Measurements from ENCODE around the gene CYS1.
"Not testable (repeated sequence)": the region's sequence is repeated elsewhere in the genome, so short reads cannot be mapped to it uniquely, and the experiment has no call there.

Gene CYS1

DNA sequence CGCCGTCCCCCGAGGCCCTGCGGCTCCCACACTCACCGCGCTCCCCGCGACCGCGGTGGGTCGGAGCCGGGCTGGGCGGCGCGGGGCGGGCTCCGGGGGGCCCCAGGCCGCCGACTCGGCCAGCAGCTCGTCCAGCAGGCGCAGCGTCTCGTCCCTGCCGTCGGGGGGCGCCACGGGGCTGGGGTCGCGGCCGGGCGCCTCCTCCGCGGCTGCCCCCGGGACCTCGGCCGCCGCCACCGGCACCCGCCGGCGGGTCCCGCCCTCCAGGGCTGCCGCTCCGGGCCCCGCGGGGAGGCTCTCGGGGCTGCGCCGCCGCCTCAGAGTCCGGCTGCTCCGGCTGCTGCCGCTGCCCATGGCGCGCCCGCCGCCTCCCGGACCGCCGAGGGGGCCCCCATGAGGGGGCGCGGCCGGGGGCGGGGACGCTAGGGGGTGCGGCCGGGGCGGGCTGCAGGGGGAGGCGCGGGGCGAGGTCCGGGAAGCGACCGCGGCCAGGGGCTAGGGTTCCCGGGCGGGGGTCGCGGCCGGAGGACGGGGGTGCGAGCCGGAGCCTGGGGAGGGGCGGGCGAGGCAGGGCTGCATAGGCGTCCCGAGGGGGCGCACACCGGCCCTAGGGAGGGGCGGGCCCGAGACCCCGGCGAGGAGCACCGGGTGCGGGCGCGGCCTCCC, at the start of gene CYS1:
Gene CYS1 (minus strand): TSS at position 542 of the 666 bp plus-strand sequence. CDS start 188 bp downstream, at position 354.
- DNase-seq, result no peak

DNA sequence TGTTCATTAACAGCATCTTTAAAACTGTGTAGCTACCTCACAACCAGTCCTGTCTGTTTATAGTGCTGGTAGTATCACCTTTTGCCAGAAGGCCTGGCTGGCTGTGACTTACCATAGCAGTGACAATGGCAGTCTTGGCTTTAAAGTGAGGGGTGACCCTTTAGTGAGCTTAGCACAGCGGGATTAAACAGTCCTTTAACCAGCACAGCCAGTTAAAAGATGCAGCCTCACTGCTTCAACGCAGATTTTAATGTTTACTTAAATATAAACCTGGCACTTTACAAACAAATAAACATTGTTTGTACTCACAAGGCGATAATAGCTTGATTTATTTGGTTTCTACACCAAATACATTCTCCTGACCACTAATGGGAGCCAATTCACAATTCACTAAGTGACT, 49.3 kb upstream of the CYS1 start:
- DNase-seq, result no peak

GRCh38 chr2:10128420-10128819, 48.2 kb upstream of the CYS1 start:
- no peak for DNase-seq

GRCh38 chr2:10126632-10127026, 46.4 kb upstream of the CYS1 start:
- DNase-seq, result no peak

- DNase-seq, result no peak
Observed at GRCh38 chr2:10125842-10126631, 45.8 kb upstream of the CYS1 start.

GRCh38 chr2:10124538-10125045, 44.4 kb upstream of the CYS1 start:
- no peak for DNase-seq

GRCh38 chr2:10123281-10123680, 43.1 kb upstream of the CYS1 start:
- no peak for DNase-seq

DNA sequence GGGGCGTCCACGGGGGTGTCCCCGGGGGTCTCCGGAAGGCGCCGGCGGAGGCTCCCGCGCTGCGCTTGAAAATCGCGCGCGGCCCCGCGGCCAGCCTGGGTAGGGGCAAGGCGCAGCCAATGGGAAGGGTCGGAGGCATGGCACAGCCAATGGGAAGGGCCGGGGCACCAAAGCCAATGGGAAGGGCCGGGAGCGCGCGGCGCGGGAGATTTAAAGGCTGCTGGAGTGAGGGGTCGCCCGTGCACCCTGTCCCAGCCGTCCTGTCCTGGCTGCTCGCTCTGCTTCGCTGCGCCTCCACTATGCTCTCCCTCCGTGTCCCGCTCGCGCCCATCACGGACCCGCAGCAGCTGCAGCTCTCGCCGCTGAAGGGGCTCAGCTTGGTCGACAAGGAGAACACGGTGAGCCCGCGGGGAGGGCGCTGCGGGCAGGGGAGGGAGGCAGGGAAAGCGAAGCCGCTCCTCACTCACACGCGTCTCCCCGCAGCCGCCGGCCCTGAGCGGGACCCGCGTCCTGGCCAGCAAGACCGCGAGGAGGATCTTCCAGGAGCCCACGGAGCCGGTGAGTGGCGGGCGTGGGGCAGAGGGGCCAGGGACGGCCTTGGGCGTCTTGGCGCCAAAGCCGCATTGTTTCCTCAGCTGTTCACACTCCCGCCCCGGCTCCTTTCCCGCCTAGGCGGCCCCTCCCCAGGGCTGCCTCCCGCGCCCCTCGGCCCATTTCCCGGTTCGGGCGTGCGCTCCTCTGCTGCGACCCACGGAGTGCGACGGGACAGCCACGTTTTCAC, 42.5 kb upstream of the CYS1 start, which contains the start of gene RRM2:
Gene RRM2 (plus strand): TSS at position 240 of the 781 bp plus-strand sequence. CDS start 60 bp downstream, at position 300.
- peak; percentile 90 for DNase-seq

DNA sequence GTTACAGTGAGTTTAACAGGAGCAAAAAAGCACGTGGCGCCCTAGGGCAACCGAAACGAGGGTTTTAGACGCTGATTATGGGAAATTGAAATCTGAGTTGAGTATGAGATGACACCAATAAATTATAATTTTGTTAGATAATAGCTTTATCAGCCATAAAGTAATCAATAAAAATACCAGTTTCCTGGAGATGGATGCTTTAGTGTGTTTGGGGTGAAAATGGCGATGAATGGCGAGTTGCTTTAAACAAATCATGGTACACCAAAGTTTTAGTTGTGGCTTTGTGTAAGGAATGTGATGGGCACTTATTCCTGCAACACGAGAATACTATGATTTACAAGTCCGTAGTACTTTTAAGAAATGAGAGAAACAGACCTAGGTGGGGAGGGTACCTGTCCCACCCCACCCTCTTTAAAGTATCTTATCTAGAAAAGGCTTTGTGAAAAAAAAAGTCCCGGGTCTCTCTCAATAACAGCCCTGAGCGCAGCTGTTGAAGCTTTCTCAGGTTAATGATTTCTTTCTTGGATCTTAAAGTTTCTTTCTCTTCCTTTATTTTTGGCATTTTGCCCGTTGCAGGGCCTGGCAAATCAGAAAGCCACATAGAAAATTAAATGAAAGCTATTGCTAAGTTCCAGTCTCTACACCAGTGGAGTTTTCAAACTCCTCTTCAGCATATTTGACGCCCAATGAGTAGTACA, 40.8 kb upstream of the CYS1 start:
- no peak for DNase-seq

- DNase-seq, result peak; percentile 97
Observed at GRCh38 chr2:10120158-10120876, 40.1 kb upstream of the CYS1 start.

DNA sequence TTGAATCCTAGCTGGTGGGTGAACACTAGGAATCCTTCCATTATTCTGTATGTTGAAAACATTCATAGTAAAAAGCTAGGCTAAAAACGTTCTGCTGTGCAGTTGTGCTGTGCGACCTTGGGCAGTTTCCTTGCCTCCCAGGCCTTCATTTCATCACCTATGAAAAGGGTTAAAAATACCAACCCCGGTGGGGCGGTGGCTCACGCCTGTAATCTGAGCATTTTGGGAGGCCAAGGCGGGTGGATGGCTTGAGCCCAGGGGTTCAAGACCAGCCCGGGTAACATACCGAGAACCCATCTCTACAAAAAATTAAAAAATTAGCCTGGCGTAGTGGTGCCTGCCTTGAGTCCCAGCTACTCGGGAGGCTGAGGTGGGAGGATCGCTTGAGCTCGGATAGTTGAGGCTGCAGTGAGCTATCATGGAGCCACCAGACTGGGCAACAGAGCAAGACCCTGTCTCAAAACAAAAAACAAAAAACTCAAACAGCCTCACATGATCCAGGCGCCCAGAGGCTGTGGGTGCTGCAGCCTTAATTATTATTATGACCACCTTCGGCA, 39.5 kb upstream of the CYS1 start:
- no peak for DNase-seq

GRCh38 chr2:10119027-10119325, 38.8 kb upstream of the CYS1 start:
- no peak for DNase-seq

DNA sequence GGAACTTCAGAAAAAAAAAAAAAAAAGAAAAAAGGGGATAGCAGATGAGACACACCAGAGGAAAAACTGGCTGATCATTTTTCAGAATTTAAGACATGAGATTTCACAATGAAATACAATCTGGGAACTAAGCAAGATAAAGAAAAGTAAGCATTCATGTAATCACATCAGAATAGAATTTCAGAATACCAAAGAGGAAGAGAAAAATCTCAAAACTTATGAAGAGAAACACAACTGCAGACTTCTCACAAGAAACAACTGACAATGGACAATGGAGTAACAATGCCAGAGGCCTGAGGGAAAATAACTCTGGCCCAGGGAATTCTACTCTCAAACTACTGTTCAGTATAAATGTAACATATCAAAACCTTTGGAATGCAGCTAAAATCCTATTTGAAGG, 29.1 kb upstream of the CYS1 start:
- no peak for DNase-seq

DNA sequence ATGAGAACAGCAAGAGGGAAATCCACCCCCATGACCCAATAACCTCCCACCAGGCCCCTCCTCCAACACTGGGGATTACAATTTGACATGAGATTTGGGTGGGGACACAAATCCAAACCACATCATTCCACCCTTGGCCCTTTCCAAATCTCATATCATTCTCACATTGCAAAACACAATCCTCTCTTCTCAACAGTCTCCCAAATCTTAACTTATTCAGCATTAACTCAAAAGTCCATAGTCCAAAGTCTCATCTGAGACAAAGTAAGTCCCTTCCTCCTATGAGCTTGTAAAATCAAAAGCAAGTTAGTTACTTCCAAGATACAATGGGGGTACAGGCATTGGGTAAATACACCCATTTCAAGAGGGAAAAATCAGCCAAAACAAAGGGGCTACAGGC, 24.7 kb upstream of the CYS1 start:
- not testable (repeated sequence) for DNase-seq

GRCh38 chr2:10103179-10103578, 23.0 kb upstream of the CYS1 start:
- DNase-seq, result no peak

GRCh38 chr2:10101491-10101890, 21.3 kb upstream of the CYS1 start:
- no peak for DNase-seq

DNA sequence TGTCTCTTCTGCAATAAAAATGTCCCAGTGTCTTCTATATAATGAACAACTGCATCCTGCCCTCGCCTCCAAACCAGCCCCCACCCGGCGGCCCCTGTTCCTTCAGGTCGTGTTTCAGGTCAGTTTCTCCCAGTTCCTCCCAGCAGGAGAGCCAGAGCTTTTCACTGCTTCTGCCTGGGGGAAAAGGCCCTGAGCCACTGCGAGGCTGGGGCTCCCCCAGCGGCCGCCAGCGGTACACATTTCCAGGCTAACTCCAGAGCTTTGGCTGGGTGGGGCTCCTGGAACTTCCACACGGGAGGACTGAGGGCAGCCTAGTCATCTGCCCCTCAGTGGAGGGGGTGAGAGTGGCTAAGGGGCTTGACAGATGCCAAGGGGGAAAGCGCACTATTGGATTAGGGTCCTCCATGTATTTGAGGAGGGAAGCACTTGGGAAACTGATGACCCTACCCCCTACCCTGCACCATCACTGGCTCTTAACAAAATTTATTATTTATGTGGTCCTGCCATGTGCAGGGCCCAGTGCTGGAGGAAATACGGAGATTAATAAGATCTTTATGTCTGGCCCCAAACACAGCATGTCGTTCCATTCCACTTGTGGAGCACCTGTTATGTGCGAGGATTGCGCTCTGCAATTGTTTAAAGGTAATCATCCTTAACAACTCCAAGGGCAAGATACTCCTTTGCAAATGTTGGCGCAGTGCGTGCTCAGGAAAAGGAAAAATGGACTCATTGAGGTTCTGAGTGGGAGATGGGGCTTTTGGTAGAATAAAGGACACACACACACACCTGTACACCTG, 17.3 kb upstream of the CYS1 start:
- peak; percentile 37 for DNase-seq

- no peak for DNase-seq
Observed at GRCh38 chr2:10096641-10097040, 16.4 kb upstream of the CYS1 start.

- no peak for DNase-seq
Observed at GRCh38 chr2:10095175-10095574, 15.0 kb upstream of the CYS1 start.

DNA sequence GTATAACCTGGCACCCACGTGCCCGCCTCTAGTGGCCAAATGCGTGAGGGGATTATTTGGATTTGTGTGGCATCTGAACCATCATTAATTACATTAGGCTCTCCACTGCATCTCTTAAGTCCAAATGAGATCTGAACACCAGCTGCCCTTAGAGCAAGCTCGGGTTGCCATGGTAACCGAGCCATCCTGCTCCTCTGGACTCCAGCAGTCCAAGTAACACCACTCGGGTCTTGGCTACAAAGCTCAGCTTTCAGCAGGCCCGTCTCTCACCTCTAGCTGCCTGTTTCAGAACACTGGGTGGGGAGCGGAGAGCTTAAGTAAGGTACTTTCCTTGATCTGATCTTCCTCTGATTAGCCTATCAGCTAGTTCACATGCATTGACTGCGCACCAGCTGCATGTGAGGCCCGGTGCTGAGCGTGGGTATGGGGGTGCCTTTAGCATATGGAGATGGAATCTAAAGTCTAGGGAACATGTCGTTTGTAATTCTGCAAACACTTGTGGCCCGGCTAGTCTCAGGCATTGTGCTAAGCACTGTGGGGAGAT, 14.1 kb upstream of the CYS1 start:
- DNase-seq, result no peak

GRCh38 chr2:10091889-10092244, 11.7 kb upstream of the CYS1 start:
- not testable (repeated sequence) for DNase-seq

All from NCI-H510A (cell line).